Glomerular visceral epithelial cell (primary cell): ENCODE data around the gene RBPMS2.

Source experiments
- DNase-seq: peaks from one replicate; pipeline ENCODE4 v3.0.0-alpha.2; 2016; ENCODE audit errors: extremely low spot score

The RBPMS2 gene

GRCh38 chr15:64731012-64731804 lies 44.2 kb downstream of the RBPMS2 start:
- DNase-seq, result peak; percentile 83

DNA sequence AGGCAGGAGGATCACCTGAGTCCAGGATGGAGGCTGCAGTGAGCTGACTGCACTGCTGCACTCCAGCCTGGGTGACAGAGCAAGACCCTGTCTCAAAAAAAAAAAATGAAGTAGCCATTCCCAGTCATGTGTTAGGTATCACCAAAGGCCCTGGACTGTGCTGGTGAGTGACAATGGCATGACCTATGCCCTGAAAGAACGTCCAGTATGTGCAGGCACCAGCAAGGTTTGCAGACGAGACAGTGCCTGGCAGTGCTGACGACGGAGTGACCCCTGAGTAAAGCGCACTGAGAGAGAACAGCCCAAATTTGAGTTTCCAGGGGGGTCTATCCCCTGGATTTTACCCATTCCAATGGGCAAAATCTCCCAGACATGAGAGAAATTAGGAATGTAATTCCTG lies 45.2 kb downstream of the RBPMS2 start:
- DNase-seq, result no peak

GRCh38 chr15:64720188-64720587 lies 55.2 kb downstream of the RBPMS2 start:
- DNase-seq, result no peak

GRCh38 chr15:64717735-64718495 lies 57.5 kb downstream of the RBPMS2 start:
- DNase-seq, result no peak

DNA sequence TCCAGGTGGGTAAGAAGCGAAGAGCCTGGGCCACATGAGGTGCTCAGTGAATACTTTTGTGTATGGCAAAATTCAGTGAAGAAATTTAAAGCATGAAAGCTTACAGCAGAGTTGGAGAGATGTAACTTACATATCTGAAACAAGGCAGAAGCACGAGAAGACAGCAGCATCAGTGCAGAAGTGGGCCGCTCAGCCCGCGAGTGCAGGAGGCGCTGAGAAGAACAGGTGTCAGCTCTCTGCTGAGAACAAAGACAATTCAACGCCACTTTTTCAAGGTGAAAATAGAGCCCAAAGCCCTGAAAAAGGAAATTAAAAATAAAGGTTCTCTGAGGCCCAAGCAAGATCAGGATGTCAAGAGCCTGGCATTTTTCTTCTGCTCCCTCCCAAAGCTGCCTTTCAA lies 58.3 kb downstream of the RBPMS2 start:
- no peak for DNase-seq

- DNase-seq, result no peak
These were observed 58.9 kb downstream of the RBPMS2 start for GRCh38 chr15:64716452-64716851.

GRCh38 chr15:64713592-64713991 lies 61.8 kb downstream of the RBPMS2 start:
- DNase-seq, result no peak

- no peak for DNase-seq
These were observed 63.0 kb downstream of the RBPMS2 start for GRCh38 chr15:64712353-64712752.

DNA sequence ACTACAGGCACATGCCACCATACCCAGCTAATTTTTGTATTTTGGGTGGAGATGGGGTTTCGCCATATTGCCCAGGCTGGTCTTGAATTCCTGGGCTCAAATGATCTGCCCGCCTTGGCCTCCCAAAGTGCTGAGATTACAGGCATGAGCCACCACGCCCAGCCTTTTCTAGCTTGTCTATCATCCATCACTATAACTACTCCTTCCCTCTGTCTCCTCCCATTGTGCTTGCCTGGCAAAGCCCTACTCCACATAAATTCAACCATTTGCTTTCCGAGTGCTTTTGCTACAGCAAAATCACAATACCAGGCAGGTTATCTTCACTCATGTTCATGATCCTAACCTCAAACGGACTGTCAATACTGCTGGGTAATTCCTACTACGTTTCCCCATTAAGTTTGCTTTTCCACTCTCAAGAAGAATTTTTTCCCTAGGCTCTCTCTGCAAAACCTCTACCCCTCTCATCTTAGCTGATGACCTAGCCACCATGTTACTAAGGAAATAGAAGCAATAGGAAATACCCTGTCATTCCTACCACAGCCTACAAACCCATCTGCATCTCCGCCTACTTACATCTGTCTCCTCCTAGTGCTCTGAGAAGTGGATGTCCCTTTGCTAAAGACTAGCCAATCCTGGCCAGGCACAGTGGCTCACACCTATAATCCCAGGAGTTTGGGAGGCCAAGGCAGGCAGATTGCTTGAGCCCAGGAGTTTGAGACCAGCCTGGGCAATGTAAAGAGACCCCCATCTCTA lies 64.5 kb downstream of the RBPMS2 start:
- no peak for DNase-seq

DNA sequence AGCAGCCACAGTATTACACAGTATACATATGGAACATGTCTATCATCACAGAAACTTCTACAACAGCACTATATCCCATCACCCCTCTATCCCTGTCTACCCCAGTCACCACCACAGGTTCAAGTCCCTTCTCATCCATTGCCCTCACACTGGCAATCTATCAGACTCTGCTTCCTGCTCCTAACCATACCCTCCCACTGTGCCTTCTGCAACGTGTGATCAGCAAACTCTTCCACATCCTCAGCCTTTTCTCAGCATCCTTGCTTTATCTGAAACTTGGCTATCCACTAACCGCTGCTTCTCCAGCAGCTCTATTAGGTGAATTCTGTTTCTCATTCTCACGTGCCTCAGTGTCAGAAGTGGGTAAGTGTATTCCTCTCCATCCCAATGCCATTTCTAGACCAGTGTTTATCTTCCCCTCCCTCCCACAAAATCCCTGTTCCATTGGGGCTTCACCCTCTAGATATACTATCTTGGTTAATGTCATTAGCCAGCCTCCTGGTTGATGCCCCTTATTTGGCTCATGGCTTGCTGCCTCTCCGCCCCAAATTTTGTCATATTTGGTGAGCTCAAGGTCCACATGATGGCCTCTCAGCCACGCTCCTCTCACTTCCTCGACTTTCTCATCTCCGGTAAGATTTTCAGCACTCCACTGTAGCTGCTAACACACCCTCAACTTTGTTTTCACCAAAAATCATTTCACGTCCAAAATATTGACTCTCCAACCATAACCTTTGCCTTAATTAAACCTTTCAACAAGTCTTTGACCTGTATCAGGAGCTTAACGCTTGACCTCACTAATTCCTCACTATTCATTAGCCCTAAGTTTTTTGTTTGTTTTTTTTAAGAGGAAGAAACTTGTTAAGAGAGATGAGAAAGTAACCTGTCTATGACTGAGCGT lies 69.1 kb downstream of the RBPMS2 start:
- no peak for DNase-seq

DNA sequence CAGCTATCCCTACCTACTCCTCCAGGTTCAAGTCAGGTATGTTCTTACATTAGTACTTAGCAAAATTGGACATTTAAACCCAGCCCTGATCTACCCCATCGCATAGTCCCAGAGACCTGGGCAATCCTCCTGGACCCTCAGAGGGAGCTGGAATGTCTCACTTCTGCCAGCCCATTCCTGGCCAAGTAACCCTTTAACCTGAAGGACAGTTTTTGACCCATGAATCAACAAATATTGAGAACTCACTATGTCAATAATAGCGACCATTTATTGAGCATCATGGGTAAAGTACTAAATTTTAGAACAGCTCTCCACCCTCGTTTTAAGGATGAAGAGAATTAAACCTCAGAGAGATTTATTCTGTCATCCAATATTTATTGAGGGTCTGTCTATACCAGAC lies 70.4 kb downstream of the RBPMS2 start:
- DNase-seq, result no peak

DNA sequence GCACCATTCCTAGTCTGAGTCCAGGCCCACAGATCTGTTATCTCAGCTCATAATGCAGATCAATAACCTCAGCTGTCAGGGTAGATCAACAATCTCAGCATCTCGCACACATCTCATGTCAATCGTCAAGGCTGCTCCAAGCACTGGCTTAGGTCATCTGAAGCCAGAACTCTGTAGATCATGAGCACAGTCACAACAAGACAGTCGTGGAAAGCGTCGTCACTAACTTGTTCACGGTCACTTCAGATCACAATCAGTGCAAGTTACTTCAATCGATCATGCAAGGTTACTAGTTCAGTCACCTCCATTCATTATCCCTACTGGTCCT lies 71.8 kb downstream of the RBPMS2 start:
- DNase-seq, result no peak

DNA sequence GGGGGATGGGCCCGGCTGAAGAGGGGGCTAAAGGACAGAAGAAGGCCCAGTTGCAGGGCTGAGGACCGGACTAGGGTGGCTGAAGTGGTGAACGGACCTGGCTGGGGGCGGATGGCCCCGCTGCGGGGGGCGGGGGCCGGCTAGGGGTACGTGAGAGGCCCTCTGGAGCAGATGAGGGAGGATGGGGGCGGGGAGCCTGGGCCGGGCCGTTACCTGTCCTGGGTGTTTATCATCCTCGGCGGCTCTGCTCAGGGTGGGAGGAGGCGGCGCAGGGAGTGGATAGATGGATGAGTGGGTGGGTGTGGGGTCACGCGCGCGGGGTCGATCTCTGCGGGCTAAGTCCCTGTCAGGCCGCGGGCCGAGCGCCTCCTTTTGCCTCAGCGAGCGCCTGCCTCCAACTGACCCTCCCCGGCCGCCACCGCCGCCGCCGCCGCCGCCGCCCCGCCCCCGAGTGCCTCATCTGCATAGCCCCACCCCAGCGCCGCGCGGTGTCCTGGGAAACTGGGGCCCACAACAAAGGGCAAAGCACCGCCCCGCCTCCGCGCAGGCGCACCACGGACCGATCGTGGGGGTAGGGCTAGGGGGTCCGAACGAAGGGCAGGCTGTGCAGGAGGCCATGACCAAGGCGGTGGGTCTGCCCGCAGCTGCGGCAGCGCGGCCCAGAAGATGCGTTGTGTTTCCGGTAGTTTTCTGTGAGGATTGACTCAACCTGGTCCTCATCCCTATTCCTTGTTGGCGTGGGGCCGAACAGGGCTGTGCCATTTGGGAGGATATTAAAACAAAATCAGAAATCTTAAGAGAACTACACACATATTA lies 72.4 kb downstream of the RBPMS2 start:
- DNase-seq, result peak; percentile 95

- DNase-seq, result no peak
These were observed 73.8 kb downstream of the RBPMS2 start for GRCh38 chr15:64701482-64702184.

- no peak for DNase-seq
These were observed 74.3 kb downstream of the RBPMS2 start for GRCh38 chr15:64701051-64701450.

- DNase-seq, result no peak
These were observed 75.5 kb downstream of the RBPMS2 start for GRCh38 chr15:64699751-64700388.

- DNase-seq, result no peak
These were observed 76.6 kb downstream of the RBPMS2 start for GRCh38 chr15:64698823-64699222.

DNA sequence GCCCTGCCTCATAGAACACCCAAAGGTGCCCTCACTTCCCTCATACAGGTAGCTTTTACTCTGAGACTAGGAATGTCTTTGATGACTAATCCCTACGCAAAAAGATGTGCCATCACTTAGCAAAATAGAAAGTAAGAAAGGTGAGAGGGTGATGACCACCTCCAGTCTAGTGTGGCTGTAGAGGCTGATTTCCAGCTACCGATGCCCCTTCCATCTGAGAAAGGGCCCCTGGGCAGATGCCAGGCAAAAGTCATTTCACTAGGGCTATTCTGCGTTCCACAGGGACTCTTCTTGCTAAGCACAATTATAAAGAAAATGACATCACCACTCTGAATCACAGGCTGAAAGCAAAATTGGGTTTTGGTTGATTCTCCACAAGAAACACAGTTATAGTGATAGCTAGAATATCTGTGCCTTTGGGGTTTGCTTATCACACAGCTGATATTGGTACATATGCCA lies 77.4 kb downstream of the RBPMS2 start:
- peak; percentile 29 for DNase-seq

DNA sequence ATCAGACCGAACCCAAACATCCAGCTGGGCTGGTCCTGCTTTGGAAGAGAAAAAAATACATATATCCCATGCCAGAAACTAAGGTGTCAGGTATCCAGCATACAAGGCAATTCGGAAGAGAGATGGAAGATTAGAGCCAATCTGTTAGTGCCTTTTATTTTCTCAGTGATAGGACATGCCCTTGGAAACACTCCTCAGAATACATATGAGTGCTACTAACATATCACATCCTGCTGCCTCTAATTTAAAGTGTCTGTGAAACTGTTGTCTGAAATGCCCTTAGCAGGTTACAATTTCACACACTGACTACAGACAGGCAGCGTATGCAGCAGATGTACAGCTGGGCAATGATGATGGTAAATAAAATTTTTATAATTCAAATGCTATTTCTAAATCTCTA lies 78.9 kb downstream of the RBPMS2 start:
- no peak for DNase-seq
